IPS-NIHi7 (cell line): Measurements from ENCODE around the gene SLFN5.
"Not testable (repeated sequence)": the region's sequence is repeated elsewhere in the genome, so short reads cannot be mapped to it uniquely, and the experiment has no call there.

ENCODE experiments used
- DNase-seq: peaks from one replicate; pipeline ENCODE4 v3.0.0; 2012; ENCODE audit warnings: mixed read lengths; ENCODE audit errors: extremely low spot score

Gene SLFN5

DNA sequence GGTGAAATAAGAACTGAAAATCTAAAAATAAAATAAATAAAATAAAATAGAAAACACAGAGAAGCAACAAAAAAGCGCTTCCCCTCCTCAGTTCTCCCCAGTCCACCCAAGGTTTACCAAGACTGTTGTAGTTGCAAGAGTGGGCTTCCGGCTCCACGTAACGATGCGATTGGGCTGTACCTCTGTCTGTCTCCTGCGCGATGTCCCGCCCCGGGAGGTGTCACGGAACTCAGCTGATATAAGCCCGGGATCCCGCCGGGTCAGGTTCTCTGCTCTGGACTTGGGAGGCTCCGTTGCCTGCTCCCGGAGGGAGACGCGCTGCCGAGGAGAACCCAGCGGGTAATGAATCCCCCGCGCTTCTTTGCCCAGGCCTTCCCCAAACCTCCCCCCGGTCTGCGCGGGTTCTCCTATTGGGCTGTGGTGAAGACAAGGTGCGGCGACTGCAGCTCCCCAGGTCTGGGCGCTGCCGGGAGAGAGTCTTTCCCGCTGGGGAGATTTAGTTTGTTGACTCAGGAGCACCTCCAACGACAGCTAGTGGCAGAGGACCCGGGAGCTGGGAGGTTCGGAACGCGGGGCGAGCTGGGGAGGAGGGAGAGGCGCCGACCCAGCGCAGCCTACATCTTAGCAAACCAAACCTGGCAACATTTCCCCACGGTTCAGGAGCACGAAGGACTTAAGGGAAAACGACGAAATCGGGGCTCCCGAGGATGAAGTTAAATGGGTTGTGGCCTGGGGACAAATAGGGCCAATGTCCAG, at the start of gene SLFN5:
Gene SLFN5, plus strand, starts transcription at position 268 of the 756 bp plus-strand sequence. CDS start 15,619 bp downstream, outside the sequence.
- DNase-seq = peak; percentile 92

DNA sequence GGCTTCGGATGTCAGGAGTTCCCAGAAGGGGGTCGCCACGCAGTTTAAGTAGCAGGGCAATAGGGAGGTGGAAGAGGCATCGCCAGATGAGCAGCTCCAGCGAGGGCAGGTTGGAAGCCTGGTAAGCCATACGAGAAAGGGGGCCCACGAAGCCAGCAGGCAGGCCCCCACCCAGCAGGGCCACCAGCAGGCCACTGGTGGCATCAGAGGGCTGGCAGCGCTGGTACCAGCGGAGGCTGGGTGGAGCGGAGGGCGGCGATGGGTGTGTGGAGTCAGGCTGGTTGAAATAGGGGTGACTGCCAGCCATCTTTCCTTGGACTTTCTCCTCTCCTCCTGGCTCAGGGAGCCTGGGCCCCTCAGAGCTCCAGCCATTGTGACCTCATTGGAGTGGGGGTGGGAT, 48.9 kb upstream of the SLFN5 start, which contains the start of gene SLC35G3:
Gene SLC35G3, minus strand, starts transcription at position 393 of the 400 bp plus-strand sequence. Its CDS starts 86 bp downstream, at position 307.
- DNase-seq = not testable (repeated sequence)

DNA sequence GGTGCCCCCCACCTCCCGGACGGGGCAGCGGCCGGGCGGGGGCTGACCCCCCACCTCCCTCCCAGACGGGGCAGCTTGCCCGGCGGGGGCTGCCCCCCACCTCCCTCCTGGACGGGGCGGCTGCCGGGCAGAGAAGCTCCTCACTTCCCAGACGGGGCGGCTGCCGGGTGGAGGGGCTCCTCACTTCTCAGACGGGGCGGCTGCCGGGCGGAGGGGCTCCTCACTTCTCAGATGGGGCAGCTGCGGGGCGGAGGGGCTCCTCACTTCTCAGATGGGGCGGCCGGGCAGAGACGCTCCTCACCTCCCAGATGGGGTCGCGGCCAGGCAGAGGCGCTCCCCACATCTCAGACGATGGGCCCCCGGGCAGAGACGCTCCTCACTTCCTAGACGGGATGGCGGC, 47.8 kb upstream of the SLFN5 start:
- DNase-seq = not testable (repeated sequence)

DNA sequence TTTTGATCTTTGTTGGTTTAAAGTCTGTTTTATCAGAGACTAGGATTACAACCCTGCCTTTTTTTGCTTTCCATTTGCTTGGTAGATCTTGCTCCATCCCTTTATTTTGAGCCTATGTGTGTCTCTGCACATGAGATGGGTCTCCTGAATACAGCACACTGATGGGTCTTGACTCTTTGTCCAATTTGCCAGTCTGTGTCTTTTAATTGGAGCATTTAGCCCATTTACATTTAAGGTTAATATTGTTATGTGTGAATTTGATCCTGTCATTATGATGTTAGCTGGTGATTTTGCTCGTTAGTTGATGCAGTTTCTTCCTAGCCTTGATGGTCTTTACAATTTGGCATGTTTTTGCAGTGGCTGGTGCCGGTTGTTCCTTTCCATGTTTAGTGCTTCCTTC, 40.3 kb upstream of the SLFN5 start:
- not testable (repeated sequence) for DNase-seq

DNA sequence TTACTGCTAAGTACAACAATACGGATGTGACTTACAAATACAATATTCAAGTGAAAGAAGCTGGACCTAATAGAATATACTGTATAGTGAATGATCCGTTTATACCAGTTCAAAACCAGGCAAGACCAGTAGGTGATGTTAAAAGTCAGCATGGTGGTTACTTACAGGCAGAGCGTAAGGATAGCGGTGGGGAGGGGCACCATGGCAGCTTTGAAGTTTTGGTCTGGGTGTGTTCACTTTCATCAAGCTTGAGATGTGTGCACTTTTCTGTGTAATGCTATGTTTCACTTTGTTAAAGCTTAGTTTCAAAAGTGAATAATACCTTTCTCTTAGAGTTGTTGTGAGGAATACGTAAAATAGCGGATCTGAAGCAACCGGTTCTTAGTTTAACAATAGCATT, 32.1 kb upstream of the SLFN5 start:
- no peak for DNase-seq

- DNase-seq = no peak
Measured at GRCh38 chr17:35212668-35213067, 30.2 kb upstream of the SLFN5 start.

DNA sequence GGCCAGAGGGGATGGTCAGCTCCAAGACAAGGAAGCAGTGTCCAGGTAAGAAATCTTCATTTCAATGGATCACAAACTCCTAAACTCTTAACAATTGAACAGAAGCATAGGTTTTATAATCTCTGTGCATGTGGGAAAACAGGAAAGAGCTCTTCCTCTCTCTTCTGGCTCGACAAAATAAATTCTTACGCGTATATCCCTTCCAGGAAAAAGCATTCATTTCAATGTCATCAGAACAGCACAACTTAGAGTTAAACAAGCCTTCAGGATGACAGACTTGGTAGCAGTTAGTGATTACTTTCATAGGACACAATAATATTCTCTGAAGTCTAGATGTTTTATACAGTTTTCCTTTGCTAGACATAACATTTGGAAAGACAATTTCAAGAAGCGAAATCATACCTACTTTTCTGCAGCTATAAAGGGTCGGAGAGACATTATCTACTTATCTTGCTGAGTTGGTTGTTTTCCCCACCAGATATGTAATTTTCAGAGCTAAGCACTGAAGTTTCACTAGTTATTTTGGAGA, 29.4 kb upstream of the SLFN5 start:
- DNase-seq = no peak

DNA sequence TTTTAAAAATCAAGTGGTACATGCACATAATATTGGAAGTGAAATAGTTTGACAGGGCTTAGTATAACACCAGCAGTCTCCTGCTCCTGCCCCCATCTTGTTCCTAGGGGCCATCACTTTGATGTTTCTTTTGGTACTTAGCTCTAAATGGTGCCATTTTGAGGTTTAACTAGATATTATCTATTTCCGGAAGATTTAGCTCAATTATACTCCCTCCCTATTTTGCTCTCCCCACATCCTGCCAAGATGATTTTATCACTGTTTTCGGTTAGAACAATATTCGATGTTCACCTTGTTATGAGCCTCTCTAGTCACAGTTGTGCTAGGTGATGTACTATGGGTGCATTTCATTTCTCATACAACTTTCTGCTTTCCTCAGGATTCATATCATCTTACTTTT, 28.7 kb upstream of the SLFN5 start:
- DNase-seq = no peak

DNA sequence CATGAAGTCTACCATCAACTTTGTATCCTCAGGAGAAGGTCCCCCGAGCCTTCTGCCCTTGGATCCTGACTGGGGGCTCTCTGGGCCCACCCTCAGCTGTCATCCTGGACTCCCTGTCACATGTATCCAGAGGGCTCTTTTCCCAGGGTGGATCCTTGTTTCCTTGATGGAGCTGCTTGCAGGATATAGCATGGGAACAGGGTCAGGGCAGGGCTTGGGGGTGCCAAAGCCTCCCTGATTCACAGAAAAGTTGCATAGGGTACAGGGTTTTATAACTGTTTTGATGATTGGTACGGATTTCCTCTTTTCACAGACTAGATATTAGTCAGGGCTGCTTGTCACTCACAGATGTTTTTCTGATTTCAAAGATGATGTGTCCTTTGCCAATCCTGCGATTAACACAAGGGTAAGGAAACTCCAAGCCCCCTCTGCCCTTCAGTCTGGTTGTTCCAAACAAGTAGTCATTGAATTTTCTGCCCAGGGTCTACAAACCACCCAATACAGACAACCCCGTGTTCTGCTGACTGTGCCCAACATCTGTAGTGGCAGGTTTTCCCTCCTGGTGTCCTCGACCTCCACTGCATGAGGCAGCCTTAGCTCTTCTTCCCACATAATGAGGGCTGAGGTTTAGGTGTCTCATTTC, 28.1 kb upstream of the SLFN5 start:
- no peak for DNase-seq

GRCh38 chr17:35217107-35217506, 25.8 kb upstream of the SLFN5 start:
- no peak for DNase-seq

- DNase-seq = no peak
Measured at GRCh38 chr17:35218915-35219314, 24.0 kb upstream of the SLFN5 start.

GRCh38 chr17:35222452-35222851, 20.4 kb upstream of the SLFN5 start:
- DNase-seq = no peak

- DNase-seq = no peak
Measured at GRCh38 chr17:35224436-35224835, 18.4 kb upstream of the SLFN5 start.

DNA sequence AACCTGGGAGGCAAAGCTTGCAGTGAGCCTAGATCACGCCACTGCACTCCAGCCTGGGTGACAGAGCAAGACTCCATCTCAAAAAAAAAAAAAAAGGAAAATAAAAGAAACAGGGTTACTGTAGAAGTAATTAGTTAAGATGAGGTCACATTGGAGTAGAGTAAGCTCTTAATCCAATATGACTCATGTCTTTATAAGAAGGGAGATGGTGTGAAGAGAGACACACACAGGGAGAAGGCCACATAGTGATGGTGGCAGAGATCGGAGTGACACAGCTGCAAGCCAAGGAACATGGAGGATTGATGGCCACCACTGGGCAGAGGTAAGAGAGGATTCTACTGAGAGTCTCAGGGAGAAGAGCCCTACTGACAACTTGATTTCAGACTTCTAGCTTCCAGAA, 15.3 kb upstream of the SLFN5 start:
- DNase-seq = no peak

DNA sequence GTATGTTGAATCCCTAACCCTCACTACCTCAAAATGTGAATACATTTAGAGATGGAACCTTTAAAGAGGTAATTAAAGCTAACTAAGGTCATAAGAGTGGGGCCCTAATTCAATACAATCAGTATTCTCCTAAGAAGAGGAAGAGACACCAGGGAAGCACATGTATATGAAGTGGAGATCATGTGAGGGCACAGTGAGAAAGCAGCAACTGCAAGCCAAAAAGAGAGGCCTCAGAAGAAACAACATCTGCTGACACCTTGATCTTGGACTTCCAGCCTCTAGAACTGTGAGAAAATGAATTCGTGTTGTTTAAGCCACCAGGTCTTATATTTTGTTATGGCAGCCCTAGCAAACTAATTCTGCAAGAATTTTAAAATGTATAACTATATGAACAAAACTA, 13.2 kb upstream of the SLFN5 start:
- no peak for DNase-seq

- not testable (repeated sequence) for DNase-seq
Measured at GRCh38 chr17:35234315-35234714, 8.6 kb upstream of the SLFN5 start.

DNA sequence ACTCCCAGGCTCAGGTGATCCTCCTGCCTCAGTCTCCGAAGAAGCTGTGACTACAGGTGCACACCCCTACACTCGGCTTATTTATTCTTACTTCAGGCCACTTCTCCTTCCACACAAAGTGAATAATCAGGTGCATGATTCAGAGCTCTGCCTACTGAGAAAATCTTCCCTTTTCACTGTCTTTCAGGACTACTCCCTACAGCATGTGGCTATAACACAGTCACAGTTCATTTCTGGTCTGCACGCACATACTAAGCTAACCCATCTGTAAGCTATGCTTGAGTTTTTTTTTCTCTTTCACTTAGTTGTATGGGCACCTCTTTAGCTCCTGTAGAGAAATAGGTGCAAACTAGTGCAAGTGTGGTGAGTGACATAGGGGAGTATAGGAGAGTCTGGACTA, 7.6 kb upstream of the SLFN5 start:
- no peak for DNase-seq

DNA sequence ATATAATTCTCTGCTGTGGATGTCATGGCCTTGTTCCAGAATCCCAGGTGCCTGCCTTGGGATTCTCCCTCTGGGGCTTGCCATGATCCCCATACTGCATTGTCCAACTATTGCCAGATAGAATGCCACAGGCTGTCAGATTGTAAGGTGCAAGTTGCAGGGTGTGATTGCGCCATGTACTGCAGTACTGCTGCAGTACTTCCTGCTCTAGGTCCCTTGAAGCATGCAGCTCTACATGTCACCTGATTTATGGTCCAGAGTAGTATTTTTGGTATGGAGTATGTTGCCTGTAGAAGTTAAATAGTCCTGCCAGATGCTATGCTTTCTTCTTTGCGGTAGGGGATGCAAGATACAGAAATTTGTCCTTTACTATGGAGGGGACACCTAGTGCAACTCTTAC, 7.0 kb upstream of the SLFN5 start:
- DNase-seq = no peak

DNA sequence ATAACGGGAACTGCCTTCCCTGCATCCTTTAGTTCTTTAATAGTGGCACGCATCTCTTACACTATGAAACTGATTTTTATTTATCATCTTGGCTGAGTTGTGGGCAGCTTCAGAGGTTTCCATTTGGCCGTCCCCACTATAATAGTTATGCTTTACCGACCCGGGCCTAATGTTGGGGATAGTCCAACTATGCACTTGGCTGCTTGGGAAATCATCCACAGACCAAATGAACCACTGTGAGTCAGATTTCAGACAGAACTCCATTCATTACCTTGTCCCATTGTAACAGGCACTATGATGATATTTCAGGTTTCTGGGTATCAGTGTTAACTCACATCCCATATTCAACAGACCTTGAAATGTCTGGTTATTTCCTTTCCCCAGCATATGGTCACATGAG, 6.1 kb upstream of the SLFN5 start:
- no peak for DNase-seq

DNA sequence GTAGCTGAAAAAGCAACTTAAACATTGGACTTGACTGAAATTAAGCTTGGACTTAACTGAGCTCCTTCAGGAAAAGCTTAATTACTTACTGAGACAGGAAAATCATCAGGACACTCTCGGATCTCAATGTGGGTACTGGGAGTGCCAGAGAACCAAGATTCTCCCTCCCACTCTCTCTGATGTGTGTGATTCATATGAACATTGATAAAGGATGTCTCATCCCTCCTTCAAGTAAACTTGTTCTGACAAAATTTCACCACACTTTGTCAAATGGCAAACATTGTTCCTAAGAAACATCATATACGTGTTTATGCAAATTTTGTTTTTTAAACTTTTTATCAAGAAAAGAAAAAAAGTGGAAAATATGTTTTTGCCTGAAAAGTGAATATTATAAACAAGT, 4.1 kb upstream of the SLFN5 start:
- DNase-seq = no peak

DNA sequence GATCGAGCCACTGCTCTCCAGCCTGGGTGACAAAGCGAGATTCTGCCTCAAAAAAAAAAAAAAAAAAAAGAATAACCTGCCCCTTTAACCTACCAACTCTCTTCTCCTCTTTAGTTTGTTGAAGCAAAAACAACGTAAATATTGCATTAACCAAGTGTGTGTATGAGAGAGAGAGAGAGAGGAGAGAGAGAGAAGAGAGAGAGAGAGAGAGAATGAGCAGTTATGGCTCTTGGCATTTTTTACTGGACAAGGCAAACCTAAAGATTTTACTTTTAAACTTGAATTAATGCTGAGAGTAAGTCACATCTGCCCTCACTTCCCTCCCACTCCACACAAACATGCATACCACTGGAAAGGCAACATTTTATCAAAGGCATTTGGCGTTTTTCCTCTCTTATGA, 3.0 kb upstream of the SLFN5 start:
- no peak for DNase-seq

DNA sequence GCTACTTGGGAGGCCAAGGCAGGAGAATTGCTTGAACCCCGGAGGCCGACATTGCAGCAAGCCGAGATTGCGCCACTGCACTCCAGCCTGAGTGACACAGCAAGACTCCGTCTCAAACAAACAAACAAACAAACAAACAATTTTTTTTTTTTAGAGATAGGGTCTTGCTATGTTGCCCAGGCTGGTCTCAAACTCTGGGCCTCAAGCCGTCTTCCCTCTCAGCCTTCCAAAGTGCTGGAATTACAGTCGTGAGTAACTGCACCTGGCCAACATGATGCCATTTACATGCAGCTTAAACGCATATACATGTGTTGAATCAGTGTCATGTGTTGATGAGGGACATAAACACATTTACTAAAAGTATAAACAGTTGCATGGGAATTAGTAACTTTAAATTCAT, 2.0 kb upstream of the SLFN5 start:
- DNase-seq = no peak

- DNase-seq = no peak
Measured at GRCh38 chr17:35241520-35241919, 1.4 kb upstream of the SLFN5 start.
